ENCODE data around the gene DSP. TPM values are rescaled to one million over a fixed set of nuclear protein-coding genes. Genes with fewer than 3 reads are reported as not detected.

DSP gene
- total and polyA plus RNA-seq, 10 of the 15 experiments (the other 5 are each of a cell fraction or from before 2014, with no cell fraction given), result under 0.01 to 0.36 (median 0.04) TPM; not detected in 4

GRCh38 chr6:7589949-7590917 lies 48.8 kb downstream of the DSP start, which contains the start of gene SNRNP48 (continued):
- TF ChIP-seq, protein P1, sequence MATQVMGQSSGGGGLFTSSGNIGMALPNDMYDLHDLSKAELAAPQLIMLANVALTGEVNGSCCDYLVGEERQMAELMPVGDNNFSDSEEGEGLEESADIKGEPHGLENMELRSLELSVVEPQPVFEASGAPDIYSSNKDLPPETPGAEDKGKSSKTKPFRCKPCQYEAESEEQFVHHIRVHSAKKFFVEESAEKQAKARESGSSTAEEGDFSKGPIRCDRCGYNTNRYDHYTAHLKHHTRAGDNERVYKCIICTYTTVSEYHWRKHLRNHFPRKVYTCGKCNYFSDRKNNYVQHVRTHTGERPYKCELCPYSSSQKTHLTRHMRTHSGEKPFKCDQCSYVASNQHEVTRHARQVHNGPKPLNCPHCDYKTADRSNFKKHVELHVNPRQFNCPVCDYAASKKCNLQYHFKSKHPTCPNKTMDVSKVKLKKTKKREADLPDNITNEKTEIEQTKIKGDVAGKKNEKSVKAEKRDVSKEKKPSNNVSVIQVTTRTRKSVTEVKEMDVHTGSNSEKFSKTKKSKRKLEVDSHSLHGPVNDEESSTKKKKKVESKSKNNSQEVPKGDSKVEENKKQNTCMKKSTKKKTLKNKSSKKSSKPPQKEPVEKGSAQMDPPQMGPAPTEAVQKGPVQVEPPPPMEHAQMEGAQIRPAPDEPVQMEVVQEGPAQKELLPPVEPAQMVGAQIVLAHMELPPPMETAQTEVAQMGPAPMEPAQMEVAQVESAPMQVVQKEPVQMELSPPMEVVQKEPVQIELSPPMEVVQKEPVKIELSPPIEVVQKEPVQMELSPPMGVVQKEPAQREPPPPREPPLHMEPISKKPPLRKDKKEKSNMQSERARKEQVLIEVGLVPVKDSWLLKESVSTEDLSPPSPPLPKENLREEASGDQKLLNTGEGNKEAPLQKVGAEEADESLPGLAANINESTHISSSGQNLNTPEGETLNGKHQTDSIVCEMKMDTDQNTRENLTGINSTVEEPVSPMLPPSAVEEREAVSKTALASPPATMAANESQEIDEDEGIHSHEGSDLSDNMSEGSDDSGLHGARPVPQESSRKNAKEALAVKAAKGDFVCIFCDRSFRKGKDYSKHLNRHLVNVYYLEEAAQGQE (IDR thresholded peaks at IDR 0.05; ENCODE audit: low read depth, low read length), result no peak
- TF ChIP-seq, protein P2, sequence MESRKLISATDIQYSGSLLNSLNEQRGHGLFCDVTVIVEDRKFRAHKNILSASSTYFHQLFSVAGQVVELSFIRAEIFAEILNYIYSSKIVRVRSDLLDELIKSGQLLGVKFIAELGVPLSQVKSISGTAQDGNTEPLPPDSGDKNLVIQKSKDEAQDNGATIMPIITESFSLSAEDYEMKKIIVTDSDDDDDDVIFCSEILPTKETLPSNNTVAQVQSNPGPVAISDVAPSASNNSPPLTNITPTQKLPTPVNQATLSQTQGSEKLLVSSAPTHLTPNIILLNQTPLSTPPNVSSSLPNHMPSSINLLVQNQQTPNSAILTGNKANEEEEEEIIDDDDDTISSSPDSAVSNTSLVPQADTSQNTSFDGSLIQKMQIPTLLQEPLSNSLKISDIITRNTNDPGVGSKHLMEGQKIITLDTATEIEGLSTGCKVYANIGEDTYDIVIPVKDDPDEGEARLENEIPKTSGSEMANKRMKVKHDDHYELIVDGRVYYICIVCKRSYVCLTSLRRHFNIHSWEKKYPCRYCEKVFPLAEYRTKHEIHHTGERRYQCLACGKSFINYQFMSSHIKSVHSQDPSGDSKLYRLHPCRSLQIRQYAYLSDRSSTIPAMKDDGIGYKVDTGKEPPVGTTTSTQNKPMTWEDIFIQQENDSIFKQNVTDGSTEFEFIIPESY (IDR thresholded peaks at IDR 0.05), result no peak
- peak; percentile 11 for TF ChIP-seq FOS (IDR thresholded peaks at IDR 0.05; ENCODE audit: borderline replicate concordance, extremely low read depth, insufficient read length)

GRCh38 chr6:7590918-7591302 lies 49.4 kb downstream of the DSP start:
- DNase-seq (ENCODE audit: low read depth, low spot score) (no peak), FAIRE-seq (no peak), ATAC-seq (no peak)
- Histone ChIP-seq H2AFZ (ENCODE audit: control insufficient read depth, low read depth, low read length) (peak overlapping the region; percentile 10; the same call in 1 of the 2 replicates), H3K4me1 (ENCODE audit: control insufficient read depth, insufficient read depth, low read length) (peaks cover 3% of the 10 kb centered on the region; the same call in 1 of the 2 replicates), H3K4me2 (ENCODE audit: control insufficient read depth, insufficient read depth) (peak overlapping the region; percentile 87), H3K27ac (ENCODE audit: control insufficient read depth, insufficient read depth) (no peak overlapping the region), H3K36me3 (ENCODE audit: control insufficient read depth in 2 of 2, insufficient read depth in 2 of 2, low read length in 1 of 2) (peaks cover 0 to under 1% of the 10 kb centered on the region in 2 experiments; a peak in 2 of 4 replicates), H3K9ac (ENCODE audit: control insufficient read depth, insufficient read depth, low read length) (peak overlapping the region; percentile 69), H3K79me2 (ENCODE audit: control insufficient read depth, insufficient read depth, low read length) (peaks cover 24% of the 10 kb centered on the region), H3K4me3 (peak overlapping the region; percentile 73), H3K9me3 (replicated peaks; ENCODE audit: control insufficient read depth, insufficient read depth, low read length) (no peaks in the 10 kb centered on the region), H3K27me3 (replicated peaks in 1 of 2; ENCODE audit: control insufficient read depth in 2 of 2, insufficient read depth in 2 of 2, low read length in 1 of 2) (no peaks in the 10 kb centered on the region), H4K20me1 (ENCODE audit: control insufficient read depth, insufficient read depth) (no peaks in the 10 kb centered on the region)
- TF ChIP-seq MLLT1 (IDR thresholded peaks at IDR 0.05), result peak; percentile 92
- TF ChIP-seq NR2F1 (conservative IDR thresholded peaks at IDR 0.05), result no peak
- TF ChIP-seq TARDBP (IDR thresholded peaks at IDR 0.05; ENCODE audit: borderline replicate concordance), result no peak
- no peak for TF ChIP-seq SUZ12 (IDR thresholded peaks at IDR 0.05; ENCODE audit: unreplicated experiment)
- TF ChIP-seq SMAD1 (IDR thresholded peaks at IDR 0.05; ENCODE audit: low read depth, partially characterized antibody), result no peak
- POLR2A ChIA-PET, result no interaction called here
- BruUV-seq (replicated peaks), result no TSS peak
- intact Hi-C loops (cut with micrococcal nuclease; ENCODE audit: unreplicated experiment) (loop anchor here (10.0 kb wide), 1 partner anchor 196 kb away; no protein-coding TSS in a partner anchor), in situ Hi-C loops (cut with MboI) (no loop called here)
- SMC1A ChIA-PET (ENCODE audit: uncharacterized antibody, unreplicated experiment), result no interaction called here
- RAD21 ChIA-PET (ENCODE audit: unreplicated experiment), result no interaction called here
- CTCF ChIA-PET, result interaction anchor here (1.1 kb wide), 1 partner anchor 313 kb away, joined by 5 read pairs; no protein-coding TSS in a partner anchor
- 49% methylated on average over 10 of the region's 10 CpGs for WGBS (ENCODE audit: insufficient coverage, insufficient replicate concordance, low lambda C conversion rate, missing lambda C conversion rate)
